H1 (cell line): ENCODE measurements around the gene SEMA5B. TPM values are rescaled to one million over a fixed set of nuclear protein-coding genes. Genes with fewer than 3 reads are reported as not detected.

Experiments
- CTCF ChIA-PET: fragments of 300-600 bp; sonication (Branson Sonifier 250); formaldehyde crosslinking; loops from one replicate; lab custom pipeline; 2021; ENCODE audit not compliant: partially characterized antibody; lab: Charles Lee
- POLR2A ChIA-PET: fragments of 300-600 bp; sonication (Branson Sonifier 250); formaldehyde crosslinking; loops from one replicate; lab custom pipeline; 2021; ENCODE audit warnings: inconsistent platforms; ENCODE audit not compliant: partially characterized antibody; lab: Charles Lee
- DNase-seq, 2 experiments: peaks; one replicate each; pipeline versions ENCODE4 v3.0.0 to v3.0.0-alpha.2; 2010 to 2022; ENCODE audit warnings: low spot score in 2 of 2, low read depth in 1 of 2, mixed read lengths in 1 of 2
- FAIRE-seq: peaks from 2 replicates; lab custom pipeline; 2011; peaks lifted over from hg19 to GRCh38; lab: Jason Lieb, UNC
- H2AFZ ChIP-seq: 2 replicates; pipeline ENCODE4 v1.8.1; 2012; ENCODE audit warnings: low read length, inconsistent platforms
- H2AK5ac ChIP-seq: 2 replicates; pipeline ENCODE4 v1.6.1; 2013; ENCODE audit warnings: low read depth, low read length
- H2BK120ac ChIP-seq: replicated peaks from 2 replicates; pipeline ENCODE3; 2013; ENCODE audit warnings: low read depth, low read length, inconsistent platforms
- H2BK12ac ChIP-seq: 2 replicates; pipeline ENCODE4 v1.6.1; 2013; ENCODE audit warnings: low read depth, low read length
- H2BK15ac ChIP-seq: 2 replicates; pipeline ENCODE4 v1.6.1; 2013; ENCODE audit warnings: low read length
- H2BK20ac ChIP-seq: 2 replicates; pipeline ENCODE4 v1.6.1; 2013; ENCODE audit warnings: low read length
- H2BK5ac ChIP-seq: 2 replicates; pipeline ENCODE4 v1.6.1; 2013; ENCODE audit warnings: low read depth, low read length
- H3K14ac ChIP-seq: 2 replicates; pipeline ENCODE4 v1.6.1; 2013; ENCODE audit warnings: inconsistent platforms; ENCODE audit not compliant: insufficient read length
- H3K18ac ChIP-seq: 2 replicates; pipeline ENCODE4 v1.6.1; 2013; ENCODE audit warnings: low read length; ENCODE audit errors: extremely low read depth
- H3K23ac ChIP-seq: 2 replicates; pipeline ENCODE4 v1.6.1; 2013; ENCODE audit warnings: inconsistent platforms; ENCODE audit not compliant: insufficient read length
- H3K23me2 ChIP-seq: 2 replicates; pipeline ENCODE4 v1.6.1; 2013; ENCODE audit warnings: low read depth, low read length
- H3K27ac ChIP-seq: 2 replicates; pipeline ENCODE4 v1.6.1; 2011; ENCODE audit warnings: low read depth, low read length, inconsistent platforms
- H3K27me3 ChIP-seq, 4 experiments: replicated peaks in 1 of 4; 1 replicate in 1 of 4; 2 replicates in 3 of 4; pipeline versions ENCODE4 v1.6.1 to v1.8.1; 2011 to 2013; ENCODE audit warnings: low read length in 3 of 4, mild to moderate bottlenecking in 3 of 4, inconsistent platforms in 2 of 4, mixed read lengths in 2 of 4, moderate library complexity in 1 of 4; ENCODE audit not compliant: control insufficient read depth in 3 of 4, insufficient read depth in 3 of 4; ENCODE audit errors: extremely low read depth in 1 of 4
- H3K36me3 ChIP-seq, 4 experiments: 2 replicates each; pipeline versions ENCODE4 v1.6.1 to v1.8.1; 2011 to 2013; ENCODE audit warnings: mild to moderate bottlenecking in 4 of 4, low read length in 3 of 4, moderate library complexity in 2 of 4, control low read depth in 1 of 4, inconsistent platforms in 1 of 4; ENCODE audit not compliant: insufficient read depth in 4 of 4, control insufficient read depth in 2 of 4
- H3K4ac ChIP-seq: replicated peaks from 2 replicates; pipeline ENCODE3; 2013; ENCODE audit warnings: low read length, low read depth, mixed read lengths, inconsistent platforms; ENCODE audit not compliant: insufficient read length
- H3K4me1 ChIP-seq, 4 experiments: replicated peaks in 1 of 4; 1 replicate in 1 of 4; 2 replicates in 3 of 4; pipeline versions ENCODE4 v1.6.1 to v1.8.1; 2011 to 2013; ENCODE audit warnings: low read length in 3 of 4, inconsistent platforms in 2 of 4, mixed read lengths in 1 of 4; ENCODE audit not compliant: insufficient read depth in 4 of 4, control insufficient read depth in 3 of 4
- H3K4me2 ChIP-seq, 2 experiments: 2 replicates each; pipeline versions ENCODE4 v1.6.1 to v1.8.1; 2011 to 2013; ENCODE audit warnings: low read depth in 2 of 2, low read length in 2 of 2, control low read depth in 1 of 2, inconsistent platforms in 1 of 2, mild to moderate bottlenecking in 1 of 2; ENCODE audit not compliant: insufficient read depth in 1 of 2
- H3K4me3 ChIP-seq, 4 experiments: fragments of 200-600, 300-600 bp in 1 of 4; sonication (generic), shearing (Covaris generic), sonication (Bioruptor Twin) in 1 of 4; 2 replicates each; pipeline versions ENCODE4 v1.5.1 to v1.8.1; 2011 to 2016; ENCODE audit warnings: low read length in 4 of 4, low read depth in 3 of 4, control low read depth in 2 of 4, inconsistent platforms in 2 of 4, mild to moderate bottlenecking in 2 of 4, mixed read lengths in 1 of 4, moderate library complexity in 1 of 4; ENCODE audit not compliant: insufficient read depth in 2 of 4; ENCODE audit errors: extremely low read depth in 1 of 4
- H3K56ac ChIP-seq: replicated peaks from 2 replicates; pipeline ENCODE3; 2013; ENCODE audit warnings: low read depth, mild to moderate bottlenecking, mixed read lengths, low read length, inconsistent platforms; ENCODE audit not compliant: insufficient read length
- H3K79me1 ChIP-seq: 2 replicates; pipeline ENCODE4 v1.6.1; 2013; ENCODE audit warnings: low read depth, low read length, control low read depth
- H3K79me2 ChIP-seq, 2 experiments: 2 replicates each; pipeline versions ENCODE4 v1.6.1 to v1.8.1; 2012 to 2013; ENCODE audit warnings: low read length in 2 of 2, mild to moderate bottlenecking in 2 of 2, inconsistent platforms in 1 of 2; ENCODE audit not compliant: insufficient read depth in 2 of 2, control insufficient read depth in 1 of 2
- H3K9ac ChIP-seq, 4 experiments: replicated peaks in 1 of 4; 1 replicate in 1 of 4; 2 replicates in 3 of 4; pipeline versions ENCODE4 v1.6.1 to v1.8.1; 2011 to 2013; ENCODE audit warnings: low read depth in 3 of 4, low read length in 3 of 4, control low read depth in 2 of 4, mild to moderate bottlenecking in 2 of 4, moderate library complexity in 2 of 4, inconsistent platforms in 1 of 4; ENCODE audit errors: extremely low read depth in 1 of 4
- H3K9me3 ChIP-seq, 2 experiments: 2 replicates each; pipeline versions ENCODE4 v1.6.1 to v1.8.1; 2012 to 2013; ENCODE audit warnings: mild to moderate bottlenecking in 2 of 2, moderate library complexity in 2 of 2, control low read depth in 1 of 2, inconsistent platforms in 1 of 2, low read depth in 1 of 2, low read length in 1 of 2, mixed read lengths in 1 of 2; ENCODE audit not compliant: insufficient read depth in 2 of 2
- H4K20me1 ChIP-seq, 2 experiments: replicated peaks in 1 of 2; 2 replicates each; pipeline versions ENCODE3 to v1.8.1; 2011 to 2013; ENCODE audit warnings: inconsistent platforms in 2 of 2, low read length in 2 of 2, mild to moderate bottlenecking in 1 of 2; ENCODE audit not compliant: insufficient read depth in 2 of 2, control insufficient read depth in 1 of 2
- H4K5ac ChIP-seq: 2 replicates; pipeline ENCODE4 v1.6.1; 2013; ENCODE audit warnings: low read length, low read depth, mixed read lengths, inconsistent platforms; ENCODE audit not compliant: insufficient read length
- H4K8ac ChIP-seq: 2 replicates; pipeline ENCODE4 v1.8.0; 2013; ENCODE audit warnings: mild to moderate bottlenecking, moderate library complexity, low read length, inconsistent platforms; ENCODE audit not compliant: insufficient read depth; ENCODE audit errors: extremely low read depth
- H4K91ac ChIP-seq: replicated peaks from 2 replicates; pipeline ENCODE3; 2013; ENCODE audit warnings: low read length, mixed read lengths, inconsistent platforms; ENCODE audit not compliant: insufficient read length
- CBX5 ChIP-seq: fragments of 300-800, 300-1000 bp; sonication (generic); IDR thresholded peaks from 2 replicates; pipeline ENCODE4 v1.7.1; 2016; ENCODE audit warnings: antibody characterized with exemption, low read length, low read depth
- CEBPB ChIP-seq: IDR thresholded peaks from 2 replicates; pipeline ENCODE4 v1.6.1; 2012; ENCODE audit warnings: low read depth, low read length
- CHD1 ChIP-seq: IDR thresholded peaks from 2 replicates; pipeline ENCODE4 v1.6.1; 2012; ENCODE audit warnings: low read depth, low read length, improper control_type of control experiment
- HDAC2 ChIP-seq, 2 experiments: fragments of 300-600 bp in 1 of 2; sonication (generic) in 1 of 2; IDR thresholded peaks; 2 replicates each; pipeline ENCODE4 v1.6.1; 2011 to 2012; ENCODE audit warnings: low read depth in 2 of 2, low read length in 2 of 2, mild to moderate bottlenecking in 2 of 2, moderate library complexity in 2 of 2, borderline replicate concordance in 1 of 2, inconsistent platforms in 1 of 2
- HDAC6 ChIP-seq: IDR thresholded peaks from one replicate; pipeline ENCODE4 v1.7.1; 2012; ENCODE audit warnings: low read depth, mild to moderate bottlenecking, inconsistent platforms, low read length, moderate library complexity
- MAX ChIP-seq: IDR thresholded peaks from 2 replicates; pipeline ENCODE4 v1.6.1; 2012; ENCODE audit warnings: inconsistent platforms
- RFX5 ChIP-seq: IDR thresholded peaks from 2 replicates; pipeline ENCODE4 v1.6.1; 2011; ENCODE audit warnings: low read depth, low read length, improper control_type of control experiment, borderline replicate concordance
- SP2 ChIP-seq: IDR thresholded peaks from 2 replicates; pipeline ENCODE4 v1.6.1; 2012; ENCODE audit warnings: mild to moderate bottlenecking, low read length, inconsistent platforms
- TAF1 ChIP-seq: IDR thresholded peaks from 2 replicates; pipeline ENCODE4 v1.6.1; 2011; ENCODE audit warnings: mild to moderate bottlenecking, low read depth, low read length
- WGBS, 2 experiments: shearing (Covaris generic) in 1 of 2; methylation state at CpG; one replicate each; pipeline versions ENCODE4 v1.1.6 to v1.1.7; 2013 to 2015; ENCODE audit warnings: low lambda C conversion rate in 2 of 2, mixed read lengths in 2 of 2, inconsistent platforms in 1 of 2, low coverage in 1 of 2, missing lambda C conversion rate in 1 of 2; ENCODE audit not compliant: insufficient replicate concordance in 2 of 2, insufficient coverage in 1 of 2, insufficient read length in 1 of 2; ENCODE audit errors: extremely low coverage in 1 of 2, missing lambda C conversion rate in 1 of 2; 5-methylcytosine and 5-hydroxymethylcytosine counted together
- polyA plus RNA-seq, 7 experiments: library from polyadenylated mRNA; depleted of rRNA in 3 of 7; stranded (reverse) in 5 of 7; unstranded in 2 of 7; fragments of >200 nt in 5 of 7; fragments of 200-250 nt in 2 of 7; gene quantifications; 1 replicate in 5 of 7; 2 replicates in 1 of 7; 4 replicates in 1 of 7; pipeline versions ENCODE4 v1.2.1 to v1.2.3, GENCODE V29; 2011 to 2013; ENCODE audit warnings: missing spikeins in 2 of 7, mixed read lengths in 2 of 7
- total RNA-seq: library from RNA; stranded (reverse); fragmentation: NEBNext Ultra II Directional; extraction: Animal tissue kit (Norgen Biotek cat#: 25700); gene quantifications from 2 replicates; pipeline ENCODE4 v1.2.1, GENCODE V29; 2021

SEMA5B gene
- total and polyA plus RNA-seq, 2 of the 8 experiments (the other 6 are each of a cell fraction or from before 2014, with no cell fraction given): 13.1 to 22.4 TPM

DNA sequence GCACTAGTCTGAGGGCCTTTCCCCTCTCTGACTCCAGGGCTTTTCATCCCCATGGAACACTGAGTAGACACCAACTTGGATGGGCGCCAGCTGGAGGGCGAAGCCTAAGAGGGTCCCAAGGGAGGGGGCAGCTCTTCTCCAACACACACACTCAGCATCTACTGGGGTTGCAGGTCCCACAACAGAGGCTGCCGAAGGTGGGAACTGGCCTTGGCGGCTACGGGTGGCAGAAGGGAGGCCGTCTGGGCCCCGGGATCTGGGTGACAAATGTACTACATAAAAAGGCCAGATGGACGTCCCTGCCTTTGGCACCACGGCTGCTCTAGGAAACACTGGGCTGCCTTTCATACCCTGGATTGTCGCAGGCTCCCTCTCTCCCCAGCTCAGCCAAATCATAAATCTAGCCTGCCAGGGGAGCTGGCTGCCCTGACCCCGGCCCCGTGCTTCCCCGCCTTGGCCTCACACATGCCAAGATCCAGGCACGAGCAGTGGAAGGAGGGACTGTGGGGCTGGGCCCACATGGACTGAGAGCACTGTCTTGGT lies 31.5 kb downstream of the SEMA5B start:
- Histone ChIP-seq H3K9ac (no peak overlapping the region), H3K79me2 (0 out of 4 replicates have a peak, but pooled peaks cover 0 to 4% of the 10 kb centered on the region in 2 experiments), H2AFZ (no peak overlapping the region), H2BK15ac (no peak overlapping the region), H3K4me1 (peaks cover 0 to 16% (median 6%) of the 10 kb centered on the region in 4 experiments; a peak in 5 of 7 replicates), H3K27ac (no peak overlapping the region), H3K4me2 (no peak overlapping the region), H3K36me3 (no peaks in the 10 kb centered on the region; a peak in 1 of 8 replicates), H4K5ac (no peak overlapping the region), H2BK5ac (no peak overlapping the region), H3K18ac (peak overlapping the region; percentile 60; the same call in 1 of the 2 replicates), H3K14ac (no peak overlapping the region), H3K23ac (no peak overlapping the region), H4K8ac (no peak overlapping the region), H3K9me3 (no peaks in the 10 kb centered on the region), H4K20me1 (peaks cover 0 to 6% of the 10 kb centered on the region in 2 experiments), H3K23me2 (no peaks in the 10 kb centered on the region), H3K4ac (no peak overlapping the region), H3K56ac (no peak overlapping the region), H3K4me3 (no peak overlapping the region), H3K79me1 (peaks cover 5% of the 10 kb centered on the region; the same call in 1 of the 2 replicates), H2BK120ac (no peak overlapping the region), H3K27me3 (peaks cover 0 to under 1% (median 0%) of the 10 kb centered on the region in 4 experiments; a peak in 2 of 7 replicates), H2AK5ac (no peak overlapping the region), H2BK12ac (no peak overlapping the region), H2BK20ac (no peak overlapping the region), H4K91ac (no peak overlapping the region)
- 82% methylated on average over 14 of the region's 14 CpGs; no CpG with 5 or more reads in 1 of the 2 experiments for WGBS, 2 experiments
- ChIA-PET CTCF (interaction anchor here (0.8 to 3.6 kb wide), 8 partner anchors 13 to 54 kb away, joined by 3 to 28 read pairs (median 4); no protein-coding TSS in a partner anchor), POLR2A (interaction anchor here (1.2 kb wide), 1 partner anchor 12 kb away, joined by 3 read pairs; no protein-coding TSS in a partner anchor)
- DNase-seq (no peak), FAIRE-seq (no peak)
- TF ChIP-seq SP2 (no peak), CHD1 (no peak), RFX5 (no peak), CBX5 (no peak), CEBPB (no peak), TAF1 (no peak), HDAC6 (no peak), MAX (no peak), HDAC2 (IDR thresholded peaks at IDR 0.05; ENCODE audit: borderline replicate concordance in 1 of 2, low read depth in 2 of 2, low read length in 2 of 2) (no peak)
